IPS-NIHi11 (cell line): ENCODE data around the gene ASAH2B.
A peak's percentile ranks its signal among the peaks of the same experiment; 100 is the strongest.

Source experiments
- DNase-seq: peaks from one replicate; pipeline ENCODE4 v3.0.0; 2012; ENCODE audit warnings: mixed read lengths, low spot score

Gene ASAH2B

DNA sequence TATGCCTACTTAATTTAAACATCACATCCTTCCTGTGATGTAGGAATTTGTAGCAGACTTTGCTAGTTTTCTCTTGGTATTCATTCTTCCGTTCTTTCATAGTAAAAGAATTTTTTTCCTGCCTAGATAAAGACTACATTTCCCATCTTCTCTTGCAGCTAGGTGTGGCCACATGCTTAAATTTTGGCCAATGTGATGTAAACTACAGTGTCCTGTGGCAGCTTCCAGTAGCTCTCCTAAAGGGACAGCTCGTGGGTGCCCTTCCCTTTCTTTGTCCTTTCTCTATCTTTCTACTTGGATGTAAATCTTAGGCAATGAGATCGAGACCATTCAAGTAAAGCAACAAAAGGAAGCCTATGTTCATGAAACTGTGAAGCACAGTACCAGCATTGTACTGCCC is 58.6 kb downstream of the ASAH2B start:
- DNase-seq: no peak

DNA sequence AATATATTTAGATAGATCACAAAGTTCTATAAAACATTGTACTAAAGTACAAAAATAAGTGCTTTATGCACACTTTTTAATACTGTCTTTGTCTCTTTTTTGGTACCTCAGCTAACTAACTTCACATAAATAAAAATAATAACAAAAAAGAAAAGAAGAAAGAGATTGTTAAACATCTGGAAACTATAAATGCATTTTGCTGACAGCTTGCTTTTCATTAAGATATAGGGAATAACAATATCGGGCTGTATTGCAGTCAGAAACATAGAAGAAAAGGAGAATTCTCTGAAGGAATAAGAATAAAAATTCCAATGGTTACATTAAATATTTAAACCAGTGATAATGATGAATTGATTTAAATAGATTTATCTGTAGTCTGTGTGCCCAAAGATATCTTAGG is 59.9 kb downstream of the ASAH2B start:
- DNase-seq: no peak

DNA sequence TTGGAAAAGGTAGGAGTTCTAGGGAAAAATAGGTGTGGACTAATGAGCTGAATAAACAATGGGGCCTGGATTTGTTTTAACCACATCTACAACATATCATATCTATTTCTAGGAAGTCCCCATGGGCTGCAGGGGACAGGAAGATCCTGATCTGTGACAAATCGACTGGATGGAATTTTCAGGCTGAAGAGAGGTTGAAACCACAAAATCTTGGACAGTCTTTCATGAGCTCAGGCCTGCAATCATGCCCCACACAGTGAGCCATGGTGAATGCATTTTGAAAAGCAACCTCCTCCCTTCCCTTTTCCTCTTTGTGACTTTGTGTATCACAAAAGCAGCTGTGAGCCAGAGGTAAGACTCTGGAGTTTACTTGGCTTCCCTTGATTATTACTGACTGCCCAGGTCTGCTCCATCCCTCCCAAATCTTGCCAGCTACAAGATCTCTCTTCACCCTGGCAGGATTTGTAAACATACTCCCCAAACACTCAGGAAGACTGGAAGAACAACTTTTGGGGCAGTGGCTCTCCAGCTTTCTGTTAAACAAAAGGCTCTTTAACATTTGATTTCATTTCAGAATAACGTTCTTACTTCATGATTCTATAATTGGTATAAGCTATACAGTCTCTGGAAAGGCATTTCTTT is 66.4 kb downstream of the ASAH2B start:
- no peak for DNase-seq

DNA sequence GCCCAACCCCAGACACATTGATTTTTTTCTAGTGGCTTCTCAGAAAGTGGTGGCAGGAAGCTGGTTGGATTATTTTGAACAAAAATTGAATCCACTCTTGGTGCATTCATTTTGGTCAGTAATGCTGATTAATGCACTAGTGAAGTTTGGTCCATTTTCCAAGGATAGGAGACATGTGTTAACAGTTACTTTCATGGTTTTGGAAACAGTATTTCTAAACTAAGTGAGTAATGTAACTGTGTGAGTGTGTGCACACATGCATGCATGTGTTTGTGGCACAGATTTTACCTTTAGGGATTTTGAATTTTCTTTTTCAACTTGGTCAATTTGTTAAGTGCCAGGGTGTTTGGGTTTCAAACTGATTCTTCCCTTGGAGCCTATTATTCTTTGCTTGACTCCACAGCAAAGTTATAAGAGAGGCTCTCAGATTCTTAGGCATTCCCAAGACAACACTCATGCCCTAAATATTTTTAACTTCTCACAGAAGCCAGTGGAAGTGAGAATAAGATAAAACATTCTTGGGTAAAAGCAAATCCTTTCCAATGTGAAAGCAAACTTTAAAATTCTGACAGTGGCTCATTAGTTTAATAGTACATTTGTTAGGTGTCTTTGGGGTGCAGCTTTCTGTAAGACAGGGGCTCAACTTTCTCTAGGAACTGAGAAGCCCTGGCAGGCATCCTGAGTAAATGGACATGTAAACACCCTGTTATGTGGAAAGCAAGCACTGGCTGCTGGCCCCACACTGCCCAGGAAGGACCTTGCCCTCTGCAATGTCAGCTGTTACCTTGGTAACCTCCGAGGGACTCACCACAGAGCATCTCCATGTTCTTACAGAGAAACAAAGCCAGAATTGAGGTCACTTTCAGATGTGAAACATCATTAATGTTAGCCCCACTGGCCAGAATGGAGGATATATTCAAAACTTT is 68.4 kb downstream of the ASAH2B start:
- peak; percentile 24 for DNase-seq
